HG02588 (cell line): ENCODE measurements around the gene DENND5A.
A peak's percentile ranks its signal among the peaks of the same experiment; 100 is the strongest.
"Not testable (repeated sequence)": the region's sequence is repeated elsewhere in the genome, so short reads cannot be mapped to it uniquely, and the experiment has no call there.

ENCODE experiments used
- ATAC-seq: cut with Tn5 transposase; IDR thresholded peaks from one replicate; pipeline ENCODE4 v1.9.1; 2021; ENCODE audit warnings: mild to moderate bottlenecking, moderate library complexity; ENCODE audit not compliant: unreplicated experiment

Gene DENND5A

DNA sequence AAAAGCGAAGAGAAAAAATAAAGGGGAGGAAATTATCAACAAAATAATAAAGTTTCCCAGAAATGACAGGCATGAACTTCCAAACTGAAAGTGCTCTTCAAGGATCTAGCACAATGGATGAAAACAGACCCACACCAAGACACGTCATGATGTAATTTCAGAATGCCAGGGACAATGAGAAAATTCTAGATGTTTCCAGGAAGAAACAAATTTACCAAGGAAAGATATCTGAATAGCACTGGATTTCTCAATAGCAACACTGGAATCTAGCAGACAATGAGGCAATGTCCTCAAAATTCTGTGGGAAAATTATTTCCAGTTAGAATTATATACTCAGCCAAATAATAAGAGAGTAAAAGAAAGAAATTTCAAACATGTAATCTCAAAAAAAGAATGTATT, 46.0 kb downstream of the DENND5A start:
- no peak for ATAC-seq

DNA sequence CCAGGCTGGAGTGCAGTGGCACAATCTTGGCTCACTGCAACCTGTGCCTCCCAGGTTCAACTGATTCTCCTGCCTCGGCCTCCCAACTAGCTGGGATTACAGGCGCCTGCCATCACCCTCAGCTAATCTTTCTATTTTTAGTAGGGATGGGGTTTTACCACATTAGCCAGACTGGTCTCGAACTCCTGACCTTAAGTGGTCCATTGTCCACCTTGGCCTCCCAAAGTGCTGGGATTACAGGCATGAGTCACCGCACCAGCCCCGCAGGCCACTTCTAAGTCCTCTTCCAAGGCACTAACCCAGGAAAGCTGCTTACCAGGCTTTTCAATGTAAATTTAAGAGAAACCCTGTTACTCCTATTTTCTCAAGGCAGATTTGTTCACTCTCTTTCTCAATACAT, 50.4 kb downstream of the DENND5A start:
- ATAC-seq, result no peak

DNA sequence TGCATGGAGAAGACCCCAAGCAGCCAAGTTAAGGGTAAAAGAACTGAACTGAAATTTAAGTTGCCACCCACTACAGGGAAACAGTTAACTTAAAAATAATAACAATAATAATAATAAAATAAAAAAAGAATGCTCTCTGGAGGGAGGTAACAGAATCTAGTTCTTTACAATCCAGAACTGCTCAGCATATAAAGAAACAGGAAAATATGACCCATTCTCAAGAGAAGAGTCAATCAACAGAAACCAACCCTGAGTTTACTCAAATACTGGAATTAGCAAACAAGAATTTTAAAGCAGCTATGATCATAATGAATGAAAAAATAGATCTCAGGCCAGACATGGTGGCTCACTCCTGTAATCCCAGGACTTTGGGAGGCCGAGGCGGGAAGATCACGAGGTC, 53.8 kb downstream of the DENND5A start:
- no peak for ATAC-seq

DNA sequence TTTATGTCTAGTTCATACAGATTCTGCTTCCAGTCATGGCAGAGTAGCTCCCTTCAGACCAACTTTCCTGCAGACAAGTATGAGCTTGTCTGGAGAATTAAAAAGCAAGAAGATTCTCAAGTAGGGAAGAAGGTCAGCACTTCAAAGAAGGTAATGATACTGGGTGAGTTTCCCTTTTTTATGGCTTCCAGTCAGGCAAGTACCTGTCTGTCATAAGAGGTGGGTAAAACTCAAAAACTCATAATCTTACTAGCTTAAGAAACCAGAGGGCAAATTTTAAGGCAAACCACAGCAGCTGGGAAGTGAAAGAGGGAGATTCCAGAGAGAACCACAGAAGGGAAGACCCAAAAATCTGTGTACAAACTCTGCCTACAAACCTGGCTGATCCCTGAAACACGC, 54.2 kb downstream of the DENND5A start:
- peak; percentile 47 for ATAC-seq

DNA sequence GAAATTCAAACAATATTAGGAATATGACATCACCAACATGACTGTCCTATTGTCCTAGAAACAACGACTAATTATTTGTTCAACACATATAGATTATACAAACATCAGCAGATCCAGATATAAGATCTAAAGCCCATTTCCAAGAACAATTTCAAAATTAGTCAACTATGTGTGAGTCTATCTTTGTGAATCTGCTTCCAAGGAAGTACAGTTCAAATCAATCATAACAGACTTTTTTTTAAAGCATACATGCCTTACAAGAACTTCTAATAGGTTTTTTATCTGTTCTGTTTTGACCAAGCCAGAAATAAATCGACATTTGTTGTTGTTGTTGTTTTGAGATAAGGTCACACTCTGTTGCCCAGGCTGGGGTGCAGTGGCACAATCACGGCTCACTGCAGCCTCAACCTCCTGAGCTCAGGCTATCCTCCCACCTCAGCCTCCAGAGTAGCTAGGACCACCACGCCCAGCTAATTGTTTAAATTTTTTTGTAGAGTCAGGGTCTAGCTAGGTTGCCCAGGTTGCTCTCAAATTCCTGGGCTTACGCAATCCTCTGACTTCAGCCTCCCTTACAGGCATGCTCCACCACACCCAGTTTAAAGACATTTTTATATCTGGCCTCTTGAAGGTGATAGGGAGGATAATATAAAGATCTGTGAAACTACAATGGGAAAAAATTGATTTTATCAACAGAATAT, 54.8 kb downstream of the DENND5A start:
- ATAC-seq, result no peak

DNA sequence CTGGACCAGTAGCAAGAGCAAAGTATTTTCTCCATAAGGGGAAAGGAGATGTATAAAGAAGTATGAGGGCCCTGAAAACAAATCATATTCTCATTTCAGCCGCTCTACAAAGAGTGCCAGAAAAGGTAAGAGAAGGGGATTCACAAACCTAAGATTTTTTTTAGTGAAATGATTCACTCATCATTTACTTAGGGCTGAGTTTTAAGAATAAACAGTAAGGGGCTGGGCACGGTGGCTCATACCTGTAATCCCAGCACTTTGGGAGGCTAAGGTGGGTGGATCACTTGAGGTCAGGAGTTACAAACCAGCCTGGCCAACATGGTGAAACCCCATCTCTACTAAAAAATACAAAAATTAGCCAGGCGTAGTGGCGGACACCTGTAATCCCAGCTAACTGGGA, 55.5 kb downstream of the DENND5A start:
- not testable (repeated sequence) for ATAC-seq

DNA sequence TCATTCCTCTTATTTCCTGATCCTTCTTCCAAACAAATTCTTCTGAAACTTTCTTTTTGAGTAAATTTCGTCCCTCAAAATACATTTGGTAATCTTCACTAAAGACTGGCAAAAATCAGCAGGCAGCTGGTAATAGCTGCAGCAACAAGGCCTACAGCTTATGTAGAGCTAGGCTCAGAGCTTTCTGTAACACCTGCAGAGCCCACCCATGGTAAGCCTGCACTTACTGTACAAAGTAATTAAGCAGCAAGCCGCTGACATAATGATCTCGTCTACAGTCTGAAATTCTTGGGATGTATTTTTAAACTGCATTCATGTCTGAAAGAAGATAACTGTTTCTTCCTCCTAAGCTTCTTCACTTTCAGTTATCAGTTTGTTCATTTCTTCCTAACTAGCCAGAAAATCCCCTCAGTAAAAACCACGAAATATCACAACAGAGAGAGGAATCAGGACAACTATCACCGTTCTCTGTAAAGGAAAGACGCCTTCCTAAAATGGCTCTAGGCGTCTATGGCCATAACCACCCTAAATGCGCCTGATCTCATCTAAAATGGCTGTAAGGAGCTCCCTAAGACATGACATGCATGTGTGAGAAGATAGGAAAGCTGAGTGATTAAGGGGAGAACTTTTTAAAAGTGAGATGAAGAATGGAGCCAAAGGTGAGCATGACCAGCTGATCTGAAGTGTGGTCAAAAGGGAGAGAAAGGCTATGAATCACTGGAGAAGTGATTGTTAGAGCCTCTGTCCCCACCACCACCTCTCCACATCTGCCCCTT, 56.2 kb downstream of the DENND5A start:
- no peak for ATAC-seq

DNA sequence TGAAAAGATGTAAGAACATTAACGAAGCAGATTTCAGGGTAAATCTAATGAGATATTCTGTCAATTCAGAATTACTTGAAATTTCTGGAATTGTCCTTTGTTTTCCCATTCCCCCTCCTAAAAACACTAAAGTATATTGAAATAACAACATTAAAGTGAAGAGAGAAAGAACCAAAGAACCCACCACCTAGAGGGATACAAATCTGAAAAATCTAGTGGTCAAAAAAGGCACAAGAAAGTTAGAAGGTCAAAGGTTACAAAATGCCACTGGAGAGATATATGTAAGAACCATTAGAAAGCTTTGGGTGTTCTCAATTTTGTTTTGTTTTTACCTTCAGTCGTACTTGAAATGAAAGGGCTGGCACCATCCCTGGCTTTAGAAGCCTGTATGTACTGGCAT, 57.9 kb downstream of the DENND5A start:
- no peak for ATAC-seq

DNA sequence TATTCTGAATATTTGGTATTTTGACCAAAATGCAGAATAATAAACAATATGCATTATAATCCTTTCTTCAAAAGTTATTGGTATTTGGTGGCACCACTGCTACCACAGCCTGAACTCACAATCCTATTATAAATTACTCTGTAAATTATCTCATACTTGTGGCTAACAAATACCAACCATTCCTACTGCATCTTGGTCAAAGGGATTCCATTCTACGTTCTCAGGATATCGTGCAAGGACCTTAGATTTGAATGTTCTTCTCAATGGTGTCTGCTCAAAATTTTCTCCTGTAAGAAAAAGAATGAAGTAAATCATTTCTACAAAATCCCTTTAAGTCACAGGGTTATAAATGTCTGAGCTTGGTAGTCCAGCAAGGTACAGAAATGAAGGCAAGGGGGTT, 58.7 kb downstream of the DENND5A start:
- ATAC-seq, result no peak

DNA sequence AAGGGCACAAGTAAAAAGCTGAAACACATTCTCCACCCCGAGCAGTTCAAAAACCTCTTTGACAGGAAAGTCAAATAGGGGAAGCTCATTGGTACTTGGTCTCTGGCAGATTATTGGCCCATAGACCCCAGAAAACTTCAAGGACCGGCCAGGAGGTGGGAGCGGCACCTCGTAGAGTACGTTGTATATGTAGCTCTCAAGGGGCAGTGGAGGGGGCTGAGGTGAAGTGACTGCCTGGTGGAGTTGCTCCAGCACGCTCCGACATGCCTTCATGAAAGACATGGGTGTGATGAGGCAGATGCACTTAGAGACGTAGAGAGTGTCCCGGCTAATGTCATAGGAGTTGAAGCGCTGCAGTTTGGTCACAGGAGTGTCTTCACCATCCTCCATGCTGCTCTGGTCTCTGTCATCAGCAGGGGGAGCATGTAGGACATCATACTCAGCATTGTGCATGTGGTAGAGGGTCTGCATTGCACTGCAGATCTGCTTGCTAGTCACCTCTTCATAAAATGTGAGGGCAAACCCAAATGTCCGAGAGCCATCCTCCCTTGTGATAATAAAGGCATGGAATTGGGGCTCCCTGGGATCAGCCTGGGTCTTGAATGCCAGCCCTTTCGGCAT, 61.3 kb downstream of the DENND5A start:
- no peak for ATAC-seq

DNA sequence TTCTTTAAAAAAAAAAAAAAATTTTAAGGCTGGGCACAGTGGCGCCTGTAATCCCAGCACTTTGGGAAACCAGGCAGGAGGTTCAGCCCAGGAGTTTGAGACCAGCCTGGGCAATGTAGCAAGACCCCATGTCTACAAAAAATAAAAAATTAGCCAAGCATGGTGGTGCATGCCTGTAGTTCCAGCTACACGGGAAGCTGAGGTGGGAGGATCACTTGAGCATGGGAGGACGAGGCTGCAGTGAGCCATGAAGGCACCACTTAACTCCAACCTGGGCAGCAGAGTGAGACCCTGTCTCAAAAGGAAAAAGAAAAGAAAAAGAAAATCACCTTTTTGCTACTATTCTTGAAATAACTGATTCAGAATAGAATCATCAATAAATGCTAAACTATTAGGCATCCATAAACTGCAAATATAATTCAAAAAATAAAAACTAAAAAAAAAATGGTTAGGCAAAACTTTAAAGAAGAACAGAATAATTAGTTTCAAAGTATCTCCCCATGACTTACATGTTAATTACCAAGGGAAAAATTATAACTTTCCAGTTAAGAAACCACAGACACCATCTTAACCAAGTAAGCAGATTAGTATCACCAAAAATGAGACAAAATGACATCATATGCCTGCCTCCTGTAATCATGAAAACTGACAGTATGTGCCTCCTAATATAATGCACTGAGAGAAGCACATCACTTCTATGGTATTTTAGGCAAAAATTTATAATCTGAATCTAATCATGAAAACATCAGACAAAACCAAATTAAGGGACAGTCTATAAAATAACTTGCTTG, 63.6 kb downstream of the DENND5A start:
- ATAC-seq, result no peak

DNA sequence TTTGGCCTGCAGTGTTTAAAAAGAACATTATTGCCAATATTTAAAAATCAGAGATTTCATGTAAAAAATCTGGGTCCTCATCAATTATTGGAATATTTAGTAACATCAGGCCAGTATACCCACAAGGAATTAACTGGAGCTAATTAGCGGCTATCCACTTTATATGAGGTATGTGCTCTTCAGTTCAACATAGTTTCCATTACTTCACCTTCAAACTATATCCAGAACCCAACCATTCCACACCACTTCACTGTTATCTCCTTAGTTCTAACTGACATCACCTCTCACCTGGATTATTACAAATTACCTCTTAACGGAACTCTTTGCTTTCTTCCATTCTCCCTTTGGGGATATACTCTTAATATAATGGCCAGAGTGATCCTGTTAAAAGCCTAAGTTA, 64.7 kb downstream of the DENND5A start:
- no peak for ATAC-seq

DNA sequence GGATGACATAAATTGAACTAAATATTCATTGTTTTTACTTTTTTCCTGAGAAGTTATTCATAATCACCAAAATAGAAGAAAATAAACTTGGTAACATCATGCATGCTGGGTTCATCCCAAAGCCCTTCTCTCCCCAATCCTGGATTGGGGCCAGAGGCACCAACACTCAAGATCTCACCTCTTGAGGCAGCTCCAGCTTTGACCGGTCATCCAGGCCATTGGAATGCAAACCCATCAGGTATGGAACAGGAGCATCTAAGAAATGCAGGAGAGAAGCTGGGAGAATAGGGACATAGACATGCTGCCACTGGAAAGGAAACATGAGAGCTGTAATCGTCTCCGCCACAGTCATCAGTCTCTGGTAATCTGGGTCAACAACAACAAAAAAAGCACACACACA, 71.8 kb downstream of the DENND5A start:
- no peak for ATAC-seq

DNA sequence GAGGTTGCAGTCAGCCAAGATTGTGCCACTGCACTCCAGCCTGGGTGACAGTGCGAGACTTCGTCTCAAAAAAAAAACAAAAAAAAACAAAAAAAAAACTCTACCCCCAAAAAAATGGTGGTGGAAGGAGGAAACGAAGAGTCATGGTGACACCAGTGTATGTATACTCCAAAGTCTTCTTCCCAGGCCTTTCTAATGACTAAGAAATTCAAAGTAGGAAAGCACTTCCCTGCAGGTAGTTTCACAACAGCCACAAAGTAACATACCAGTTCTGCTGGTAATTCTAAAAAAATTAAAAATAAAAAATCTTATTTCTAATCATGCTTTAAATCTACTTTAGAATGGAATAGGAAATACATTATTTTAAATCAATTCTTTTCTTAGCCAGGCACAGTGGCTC, 72.6 kb downstream of the DENND5A start:
- no peak for ATAC-seq

DNA sequence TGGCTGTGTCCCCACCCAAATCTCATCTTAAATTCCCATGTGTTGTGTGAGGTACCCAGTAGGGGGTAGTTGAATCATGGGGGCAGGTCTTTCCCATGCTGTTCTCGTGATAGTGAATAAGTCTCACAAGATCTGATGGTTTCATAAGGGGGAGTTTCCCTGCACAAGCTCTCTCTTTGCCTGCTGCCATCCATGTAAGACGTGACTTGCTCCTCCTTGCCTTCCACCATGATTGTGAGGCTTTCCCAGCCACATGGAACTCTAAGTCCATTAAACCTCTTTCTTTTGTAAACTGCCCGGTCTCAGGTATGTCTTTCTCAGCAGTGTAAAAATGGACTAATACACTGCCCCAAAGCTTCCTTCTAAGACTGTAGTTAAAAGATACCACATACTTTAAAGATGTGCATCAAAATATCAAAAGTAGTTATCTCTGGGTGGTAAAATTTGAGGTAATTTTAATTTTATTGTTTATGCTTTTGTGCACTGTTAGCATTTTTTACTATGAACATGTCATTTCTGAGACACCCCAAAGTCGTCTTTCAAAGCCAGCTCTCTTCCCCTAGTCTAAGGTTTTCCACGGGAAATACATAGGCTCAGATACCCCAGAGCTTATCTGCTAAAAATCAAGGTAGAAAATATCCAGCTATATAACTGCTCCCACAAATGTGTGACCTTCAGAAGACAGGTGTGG, 74.7 kb downstream of the DENND5A start:
- ATAC-seq, result not testable (repeated sequence)

DNA sequence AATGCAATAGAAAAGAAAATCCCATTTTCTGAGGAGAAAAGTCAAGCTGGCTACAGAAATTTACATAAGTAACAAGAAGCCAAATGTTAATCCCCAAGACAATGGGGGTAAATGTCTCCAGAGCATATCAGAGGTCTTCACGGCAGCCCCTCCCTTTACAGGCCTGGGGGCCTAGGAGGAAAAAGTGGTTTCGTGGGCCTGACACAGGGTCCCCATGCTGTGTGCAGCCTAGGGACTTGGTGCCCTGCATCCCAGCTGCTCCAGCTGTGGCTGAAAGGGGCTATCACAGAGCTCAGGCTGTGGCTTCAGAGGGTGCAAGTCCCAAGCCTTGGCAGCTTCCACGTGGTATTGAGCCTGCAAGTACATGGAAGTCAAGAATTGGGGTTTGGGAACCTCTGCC, 76.3 kb downstream of the DENND5A start:
- not testable (repeated sequence) for ATAC-seq

DNA sequence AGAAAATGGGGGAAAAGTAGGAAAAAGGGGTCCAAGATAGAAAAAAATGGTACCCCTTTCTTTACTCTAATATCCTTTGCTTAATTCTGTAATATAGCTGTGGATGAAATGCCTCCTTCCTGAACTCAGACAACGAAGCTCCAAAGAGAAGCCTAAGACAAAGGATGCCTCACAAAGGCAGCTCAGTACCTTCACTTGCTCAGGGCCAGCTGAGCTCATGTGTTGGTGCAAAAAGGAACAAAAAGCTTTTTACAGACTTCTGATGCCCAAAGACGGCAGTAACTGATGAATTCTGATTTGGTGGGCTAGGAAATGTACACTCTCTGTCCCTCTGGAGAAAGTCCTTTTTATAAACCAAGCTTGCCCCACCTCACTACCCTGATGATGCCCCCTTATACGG, 77.5 kb downstream of the DENND5A start:
- no peak for ATAC-seq

DNA sequence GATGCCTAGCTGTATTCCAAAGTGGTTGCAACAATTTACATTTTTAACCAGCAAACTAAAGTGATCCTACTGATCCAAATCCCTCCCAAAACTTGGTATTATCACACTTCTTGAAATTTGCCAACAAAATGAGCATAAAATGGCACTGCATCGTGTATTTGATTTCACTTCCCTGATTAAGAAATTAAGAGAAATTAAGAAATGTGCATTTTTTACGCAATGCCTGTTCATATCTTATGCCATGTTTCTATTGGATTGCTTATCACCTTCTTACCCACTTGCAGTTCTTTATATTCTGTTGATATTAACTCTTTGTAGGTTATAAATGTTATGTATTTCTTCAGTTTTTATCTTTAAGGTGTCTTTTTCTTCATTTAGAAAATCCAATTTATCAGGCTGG, 80.6 kb downstream of the DENND5A start:
- ATAC-seq, result no peak

DNA sequence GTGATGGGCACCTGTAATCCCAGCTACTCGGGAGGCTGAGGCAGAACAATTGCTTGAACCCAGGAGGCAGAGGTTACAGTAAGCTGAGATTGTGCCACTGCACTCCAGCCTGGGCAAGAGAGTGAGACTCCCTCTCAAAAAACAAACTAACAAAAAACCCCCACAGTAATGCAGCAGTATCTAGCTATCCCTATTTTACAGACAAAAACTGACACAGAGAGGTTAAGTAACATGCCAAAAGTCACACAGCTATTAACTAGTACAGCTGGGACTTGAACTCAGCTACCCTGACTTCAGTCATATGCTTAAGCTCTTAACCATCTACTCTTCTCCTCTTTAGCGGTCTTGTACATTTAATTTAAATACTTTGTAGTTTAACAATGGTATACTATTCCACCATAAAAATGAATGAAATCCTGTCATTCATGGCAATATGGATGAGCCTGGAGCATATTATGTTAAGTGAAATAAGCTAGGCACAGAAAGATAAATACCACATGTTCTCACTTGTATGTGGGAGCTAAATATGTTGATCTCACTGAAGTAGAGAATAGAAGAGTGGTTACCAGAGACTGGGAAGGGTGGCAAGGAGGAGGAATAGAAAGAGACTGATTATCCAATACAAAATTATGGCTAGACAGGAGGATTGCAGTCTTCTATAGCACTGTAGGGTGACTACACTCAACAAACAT, 82.8 kb downstream of the DENND5A start:
- ATAC-seq, result no peak

DNA sequence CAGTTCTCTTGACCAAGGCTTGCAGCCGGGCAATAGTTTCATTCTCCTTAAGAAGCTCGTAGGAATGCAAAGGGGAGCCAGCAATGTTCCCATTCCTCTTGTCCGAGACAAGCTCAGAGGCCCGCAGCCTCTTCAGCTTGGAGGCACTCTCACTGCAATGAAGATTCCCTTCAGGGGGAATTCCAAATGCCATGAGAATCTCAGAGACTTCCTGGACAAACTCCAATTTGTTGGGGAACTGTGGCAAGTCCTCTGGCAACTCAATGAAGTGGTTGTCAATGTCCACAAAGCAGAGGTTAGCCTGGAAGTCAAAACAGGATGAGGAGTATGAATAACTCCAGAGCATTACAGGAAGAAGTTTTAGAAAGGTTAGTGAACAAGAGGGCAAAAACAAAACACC, 84.4 kb downstream of the DENND5A start:
- no peak for ATAC-seq
